ENCODE measurements around the gene ZNF593.
A peak's percentile ranks its signal among the peaks of the same experiment; 100 is the strongest.

Gene ZNF593

DNA sequence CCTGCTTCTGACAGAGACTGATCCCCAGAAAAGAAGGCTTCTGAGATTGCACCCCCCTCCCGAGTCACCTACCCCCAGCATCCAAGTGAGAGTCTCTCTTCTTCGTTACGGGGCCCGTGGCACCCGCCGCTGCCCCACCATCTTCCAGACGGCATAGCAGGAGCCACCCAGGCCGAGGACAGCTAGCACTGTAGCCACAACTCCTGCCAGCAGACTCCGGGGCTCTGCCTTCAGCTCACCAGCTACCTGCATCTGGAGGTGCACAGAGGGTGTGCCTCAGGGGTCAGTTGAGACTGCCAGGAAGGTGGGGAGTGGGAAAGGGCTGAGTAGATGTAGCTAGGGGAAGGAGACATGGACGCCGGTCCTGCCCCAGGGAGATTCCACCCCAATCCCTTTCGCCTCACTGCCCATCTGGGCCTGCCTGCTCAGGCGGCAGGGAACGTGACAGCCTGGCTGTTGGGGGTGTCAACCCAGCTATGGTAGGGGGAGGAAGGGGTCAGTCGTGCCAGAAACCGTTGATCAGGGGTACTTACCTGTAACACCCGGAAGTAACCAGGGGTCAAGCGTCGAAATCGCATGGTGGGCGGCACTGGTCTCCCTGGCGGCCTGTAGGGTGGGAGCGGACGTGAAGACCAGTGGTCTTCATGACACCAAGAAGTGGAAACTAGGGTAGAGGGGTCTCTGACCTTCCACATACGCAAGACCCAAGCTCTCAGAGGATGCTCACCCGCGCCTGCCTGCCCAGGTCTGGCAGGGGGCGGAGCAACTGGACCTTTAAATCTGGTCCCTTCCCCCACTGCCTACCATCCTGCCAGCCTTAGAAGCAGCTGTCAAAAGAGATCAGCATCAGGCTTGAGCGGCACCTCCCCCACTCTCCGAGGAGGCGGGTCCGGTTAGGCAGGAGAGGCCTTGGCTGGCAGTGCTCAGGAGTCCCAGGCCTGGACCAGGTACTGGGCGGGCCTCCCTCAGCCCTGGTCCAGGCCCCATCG is 1.7 kb downstream of the ZNF593 start, which contains the start of gene ZNF593OS:
Gene ZNF593OS, minus strand, starts transcription at position 749 of the 989 bp plus-strand sequence. Its CDS starts 171 bp downstream, at position 578.
- no peak for DNase-seq

DNA sequence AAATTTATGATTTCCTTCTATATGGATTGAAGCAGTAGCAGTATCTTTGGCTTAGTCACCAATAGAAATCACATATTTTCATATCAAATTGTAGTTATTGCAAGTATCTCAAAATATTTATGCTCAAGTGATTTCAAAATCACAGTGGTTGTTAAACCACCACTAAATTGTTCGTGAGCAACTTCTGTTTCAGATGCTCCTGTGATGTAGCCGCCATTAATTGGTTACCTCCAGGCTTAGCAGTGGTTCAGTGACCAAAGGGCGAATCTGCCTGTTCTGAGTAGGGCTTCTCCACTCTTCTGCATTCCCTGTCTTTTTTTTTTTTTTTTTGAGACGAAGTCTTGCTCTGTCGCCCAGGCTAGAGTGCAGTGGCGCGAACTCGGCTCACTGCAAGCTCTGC is 5.6 kb downstream of the ZNF593 start:
- DNase-seq, result no peak

- peak in 1 of 2 experiments; percentile 34 for DNase-seq
Measured at GRCh38 chr1:26177182-26177684, 7.5 kb downstream of the ZNF593 start, which contains the start of gene CNKSR1. Gene CNKSR1, plus strand, starts transcription at chr1:26177491. Its CDS starts 57 bp downstream, at chr1:26177548.

- no peak for DNase-seq
Measured at GRCh38 chr1:26180010-26180506, 10.3 kb downstream of the ZNF593 start.

DNA sequence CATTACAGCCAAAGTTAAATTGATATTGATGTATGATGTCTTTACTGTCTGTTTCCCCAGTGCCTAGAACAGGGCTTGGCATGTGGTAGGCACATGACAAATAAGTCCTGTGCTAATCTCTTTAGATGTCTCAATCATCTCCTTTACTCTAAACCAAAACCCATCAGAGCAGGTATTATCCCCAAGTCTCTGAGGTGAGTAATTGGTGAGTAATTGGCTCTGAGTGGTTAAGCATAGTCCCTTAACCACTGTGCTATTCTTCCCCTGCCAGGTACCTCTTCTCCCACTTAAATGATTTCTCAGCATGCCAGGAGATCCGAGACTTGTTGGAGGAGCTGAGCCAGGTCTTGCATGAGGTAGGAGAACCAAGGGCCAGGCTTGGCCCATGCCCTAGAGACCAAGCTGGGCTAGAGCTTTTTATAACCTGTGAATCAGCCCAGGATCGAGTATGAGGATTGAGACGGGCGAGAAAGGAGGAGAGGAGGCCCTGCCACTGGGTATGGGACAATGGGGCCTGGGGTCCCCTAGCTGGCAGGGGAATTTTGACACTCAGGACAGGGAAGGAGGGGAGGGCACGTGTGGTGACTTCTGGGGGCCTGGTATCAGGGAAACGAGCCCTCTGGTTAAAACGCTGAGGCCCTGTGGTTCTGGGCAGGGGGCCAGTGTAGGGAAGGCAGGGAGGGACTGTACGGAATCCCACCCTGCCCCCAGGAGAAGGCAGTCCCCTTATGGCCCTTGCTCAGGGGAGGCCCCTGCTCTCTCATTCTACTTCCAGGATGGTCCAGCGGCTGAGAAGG is 12.1 kb downstream of the ZNF593 start:
- no peak for DNase-seq

GRCh38 chr1:26182383-26182696 is 12.6 kb downstream of the ZNF593 start:
- DNase-seq, result no peak

- DNase-seq, result no peak
Measured at GRCh38 chr1:26184086-26184485, 14.4 kb downstream of the ZNF593 start.

- no peak for DNase-seq
Measured at GRCh38 chr1:26184883-26185282, 15.2 kb downstream of the ZNF593 start.

DNA sequence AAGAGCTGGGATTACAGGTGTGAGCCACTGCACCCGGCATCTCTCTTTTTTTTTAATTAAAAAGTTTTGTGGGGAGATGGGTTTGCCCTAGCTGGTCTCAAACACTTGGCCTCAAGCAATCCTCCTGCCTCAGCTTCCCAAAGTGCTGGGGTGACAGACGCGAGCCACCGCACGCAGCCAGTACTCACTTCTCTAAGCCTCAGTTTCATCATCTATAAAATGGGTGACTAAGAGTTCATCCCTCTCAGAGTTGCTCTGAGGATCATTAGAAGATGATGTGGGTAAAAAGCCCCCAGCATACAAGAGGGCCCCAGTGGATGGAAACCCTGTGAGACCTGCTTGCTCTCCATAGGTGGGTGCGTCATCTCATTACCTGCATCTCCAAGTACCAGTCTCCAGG is 18.2 kb downstream of the ZNF593 start:
- no peak for DNase-seq

- no peak for DNase-seq
Measured at GRCh38 chr1:26188477-26188876, 18.8 kb downstream of the ZNF593 start.

- no peak for DNase-seq
Measured at GRCh38 chr1:26189331-26189730, 19.6 kb downstream of the ZNF593 start.

- DNase-seq, result no peak
Measured at GRCh38 chr1:26189751-26190275, 20.1 kb downstream of the ZNF593 start.

GRCh38 chr1:26190373-26190987 is 20.8 kb downstream of the ZNF593 start, which contains the start of gene CATSPER4:
Gene CATSPER4, plus strand, starts transcription at chr1:26190602. Its CDS starts 26 bp downstream, at chr1:26190628.
- DNase-seq, result no peak

DNA sequence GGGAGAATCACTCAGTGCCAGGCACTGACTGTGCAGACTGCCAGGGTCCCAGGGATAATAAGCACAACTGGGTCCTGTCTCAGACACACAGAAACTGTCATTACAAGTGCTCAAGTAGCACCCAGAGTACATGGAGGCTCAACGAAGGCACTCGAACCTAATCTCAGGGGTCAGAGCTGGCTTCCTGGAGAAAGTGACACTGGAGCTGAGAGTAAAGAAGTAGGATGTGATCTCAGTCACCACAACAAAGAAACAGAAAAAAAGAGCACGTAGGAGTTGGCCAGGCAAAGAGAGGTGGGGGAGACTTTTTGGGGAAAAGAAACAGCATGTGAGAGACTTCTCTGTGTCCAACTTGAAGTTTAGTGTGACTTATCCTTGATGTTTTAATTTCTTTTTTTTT is 22.0 kb downstream of the ZNF593 start:
- no peak for DNase-seq

GRCh38 chr1:26195805-26196204 is 26.1 kb downstream of the ZNF593 start:
- no peak for DNase-seq

DNA sequence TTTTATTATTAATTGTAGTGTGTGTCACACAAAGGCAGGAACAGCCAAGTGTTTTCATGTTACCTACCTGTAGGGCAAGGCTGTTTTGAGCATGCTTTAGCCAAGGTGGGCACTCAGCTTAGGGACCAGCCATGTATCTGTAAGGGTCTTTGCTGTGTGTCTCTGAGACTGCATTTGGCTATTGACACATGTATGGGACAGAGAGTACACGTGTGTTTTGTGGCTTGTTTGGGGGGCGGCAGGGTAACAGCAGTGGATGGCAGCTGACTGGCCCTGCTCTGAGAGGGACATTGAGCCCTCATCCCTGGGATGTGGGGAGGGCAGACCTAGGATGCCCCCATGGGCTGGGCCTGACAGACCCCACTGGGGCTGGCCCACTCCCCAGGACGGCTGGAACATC is 27.6 kb downstream of the ZNF593 start:
- no peak for DNase-seq

DNA sequence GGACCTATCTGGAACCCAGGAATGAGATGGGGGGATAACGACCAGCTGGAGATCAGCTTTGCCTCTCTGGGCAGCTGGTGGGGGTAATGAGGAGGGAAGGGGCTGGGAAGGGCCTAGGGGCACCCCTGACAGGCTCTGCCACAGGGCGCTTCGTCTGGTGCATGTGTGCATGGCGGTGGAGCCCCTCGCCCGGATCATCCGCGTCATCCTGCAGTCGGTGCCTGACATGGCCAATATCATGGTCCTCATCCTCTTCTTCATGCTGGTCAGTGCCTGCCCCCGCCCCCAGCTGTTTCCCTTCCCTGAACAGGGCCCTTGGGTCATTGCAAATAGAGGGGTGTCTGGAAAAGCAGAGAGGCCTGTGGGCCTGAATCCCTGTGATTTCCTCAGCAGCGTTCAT is 28.1 kb downstream of the ZNF593 start:
- DNase-seq, result no peak

GRCh38 chr1:26200413-26200812 is 30.7 kb downstream of the ZNF593 start:
- DNase-seq, result no peak

GRCh38 chr1:26203642-26204318 is 34.1 kb downstream of the ZNF593 start:
- DNase-seq, result no peak

DNA sequence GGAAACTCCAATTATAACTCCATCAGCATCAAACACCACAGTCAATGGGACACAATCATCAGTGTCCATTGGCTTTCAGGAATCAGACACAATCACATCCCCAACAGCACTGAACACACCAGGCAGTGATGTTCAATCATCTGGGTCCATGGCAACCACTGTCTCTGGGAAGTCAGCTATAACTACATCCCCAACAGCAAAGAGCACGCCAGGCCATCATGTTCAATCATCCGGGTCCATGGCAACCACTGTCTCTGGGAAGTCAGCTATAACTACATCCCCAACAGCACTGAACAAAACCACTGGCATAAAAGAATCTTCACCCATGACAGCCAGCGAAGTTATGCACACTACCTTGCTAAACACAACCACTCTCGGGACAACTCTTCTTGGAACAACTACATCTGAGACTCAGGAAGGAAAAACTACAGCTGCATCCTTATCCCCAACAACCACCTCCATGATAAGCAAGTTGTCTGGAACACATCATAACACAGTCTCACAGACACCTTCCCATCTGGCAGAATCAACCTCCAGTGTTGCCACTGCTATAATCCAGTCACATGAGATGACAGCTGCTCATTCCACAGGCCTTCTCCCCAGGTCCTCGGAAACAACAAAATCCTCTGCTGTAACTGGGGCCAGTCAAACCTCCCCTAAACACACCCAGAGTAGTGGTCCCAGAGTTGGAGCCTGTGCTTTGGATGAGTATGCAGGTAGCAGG is 40.6 kb downstream of the ZNF593 start:
- no peak for DNase-seq

DNA sequence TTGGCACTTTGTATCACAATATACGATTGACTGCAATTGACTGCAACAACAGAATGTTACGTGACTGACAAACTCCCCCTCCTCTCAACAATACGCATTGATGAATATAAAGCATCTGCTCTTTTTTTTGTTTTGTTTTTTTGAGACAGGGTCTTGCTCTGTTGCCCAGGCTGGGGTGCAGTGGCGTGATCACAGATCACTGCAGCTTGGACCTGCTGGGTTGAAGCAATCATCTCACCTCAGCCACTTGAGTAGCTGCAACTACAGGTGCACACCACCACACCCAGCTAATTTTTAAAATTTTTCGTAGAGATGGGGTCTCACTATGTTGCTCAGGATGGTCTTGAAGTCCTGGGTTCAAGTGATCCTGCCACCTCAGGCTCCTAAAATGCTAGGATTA is 43.0 kb downstream of the ZNF593 start:
- DNase-seq, result no peak
